Stomach (tissue), 9 donors: Measurements from ENCODE around the gene PLEKHA6. TPM values are rescaled to one million over a fixed set of nuclear protein-coding genes. Genes with fewer than 3 reads are reported as not detected.

Experiments
- DNase-seq, 2 donors: peaks; one replicate each; pipeline versions ENCODE4 v3.0.0 to v3.0.0-alpha.2; 2013 to 2019
- H3K27ac ChIP-seq, 5 donors: fragments of 200-600 bp in 4 of 5; sonication (generic) in 4 of 5; one replicate each; pipeline ENCODE4 v1.5.1; 2013 to 2019; ENCODE audit warnings: mild to moderate bottlenecking in 1 of 5, moderate library complexity in 1 of 5
- H3K27me3 ChIP-seq, 3 donors: fragments of 200-600 bp; sonication (generic); one replicate each; pipeline ENCODE4 v1.5.1; 2017 to 2019; ENCODE audit warnings: mixed run types in 1 of 3
- H3K36me3 ChIP-seq, 4 donors: fragments of 200-600 bp; sonication (generic); 1 replicate in 3 of 4; 2 replicates in 1 of 4; pipeline ENCODE4 v1.5.1; 2016 to 2019
- H3K4me1 ChIP-seq, 4 donors: fragments of 200-600 bp; sonication (generic); one replicate each; pipeline ENCODE4 v1.5.1; 2016 to 2019
- H3K4me3 ChIP-seq, 4 donors: fragments of 200-600 bp; sonication (generic) in 3 of 4; one replicate each; pipeline ENCODE4 v1.5.1; 2016 to 2019; ENCODE audit warnings: mild to moderate bottlenecking in 1 of 4
- H3K9me3 ChIP-seq, 4 donors: fragments of 200-600 bp; sonication (generic); one replicate each; pipeline ENCODE4 v1.5.1; 2016 to 2019
- CTCF ChIP-seq, 7 experiments: fragments of 450-650 bp in 4 of 7; fragments of 200-600 bp in 3 of 7; sonication (generic) in 3 of 7; IDR thresholded peaks; one replicate each; pipeline ENCODE4 v1.5.1; 2016 to 2019; ENCODE audit warnings: antibody characterized with exemption in 7 of 7, control low read depth in 2 of 7, mild to moderate bottlenecking in 1 of 7
- EP300 ChIP-seq: sonication (generic); formaldehyde crosslinking; IDR thresholded peaks from one replicate; pipeline ENCODE4 v1.6.1; 2017; ENCODE audit warnings: antibody characterized with exemption
- POLR2A ChIP-seq, 4 donors: fragments of 450-650 bp; IDR thresholded peaks; one replicate each; pipeline ENCODE4 v1.6.1; 2016; ENCODE audit warnings: antibody characterized with exemption in 4 of 4, control low read depth in 2 of 4, mild to moderate bottlenecking in 1 of 4, moderate library complexity in 1 of 4
- POLR2AphosphoS5 ChIP-seq, 3 donors: sonication (generic); formaldehyde crosslinking; IDR thresholded peaks; one replicate each; pipeline ENCODE4 v1.6.1; 2016; ENCODE audit warnings: antibody characterized with exemption in 3 of 3
- WGBS, 5 donors: extraction: QIAGEN DNeasy Blood & Tissue Kit in 3 of 5; methylation state at CpG; one replicate each; pipeline versions ENCODE4 v1.1.5 to v1.1.7; 2013 to 2018; 5-methylcytosine and 5-hydroxymethylcytosine counted together
- intact Hi-C: fragments of 100-400 bp; cut with DNase I; formaldehyde crosslinking; loops from one replicate; pipeline ENCODE4 v1.15.1; 2023; ENCODE audit warnings: low total_unique reads
- polyA plus RNA-seq, 3 donors: library from polyadenylated mRNA; stranded (reverse); fragments of 200-250 nt; gene quantifications; one replicate each; pipeline ENCODE4 v1.2.3, GENCODE V29; 2013
- total RNA-seq, 5 donors: library from RNA; depleted of rRNA; stranded (reverse); fragments of >200 nt; gene quantifications; one replicate each; pipeline versions ENCODE4 v1.1.0 to v1.2.3, GENCODE V29; 2014 to 2016
- donor health status: healthy with polysubstance abuse.
- donor health status: Bipolar disorder and iron deficiency.
- donor health status: healthy.

PLEKHA6 gene
- total and polyA plus RNA-seq, 8 donors: 6.4 to 97.9 (median 34.8) TPM

GRCh38 chr1:204261266-204261665 is 98.5 kb downstream of the PLEKHA6 start:
- Histone ChIP-seq H3K4me3 (no peak overlapping the region), H3K4me1 (peaks cover 57 to 79% (median 72%) of the 10 kb centered on the region in 4 donors), H3K36me3 (peaks cover 24 to 86% (median 64%) of the 10 kb centered on the region in 4 donors), H3K27me3 (no peaks in the 10 kb centered on the region), H3K9me3 (no peaks in the 10 kb centered on the region), H3K27ac (peak overlapping the region; percentile 14 to 68 (median 54))
- WGBS, 5 donors: 49 to 79% (median 67%) methylated on average over 10 to 12 of the region's 12 CpGs
- TF ChIP-seq POLR2AphosphoS5 (IDR thresholded peaks at IDR 0.05): no peak
- DNase-seq: no peak
- intact Hi-C loops: no loop called here

- H3K4me3 ChIP-seq: no peak overlapping the region
- intact Hi-C loops: no loop called here
- H3K9me3 ChIP-seq: no peaks in the 10 kb centered on the region
- H3K27me3 ChIP-seq: no peaks in the 10 kb centered on the region
- peak overlapping the region; percentile 14 to 68 (median 54) for H3K27ac ChIP-seq
- peak in 1 of 2 donors; percentile 91 for DNase-seq
- 47 to 72% (median 61%) methylated on average over 14 of the region's 14 CpGs for WGBS, 5 donors
- peak in 1 of 3 donors; percentile 68 for TF ChIP-seq POLR2AphosphoS5 (IDR thresholded peaks at IDR 0.05)
- no peak for TF ChIP-seq EP300
- peaks cover 23 to 91% (median 67%) of the 10 kb centered on the region in 4 donors for H3K36me3 ChIP-seq
- H3K4me1 ChIP-seq: peaks cover 51 to 73% (median 67%) of the 10 kb centered on the region in 4 donors
Observed at GRCh38 chr1:204260601-204261197, 99.0 kb downstream of the PLEKHA6 start.

- no peak for DNase-seq
- no peak for TF ChIP-seq POLR2AphosphoS5 (IDR thresholded peaks at IDR 0.05)
- no peak for TF ChIP-seq EP300
- no peak for TF ChIP-seq CTCF (IDR thresholded peaks at IDR 0.05)
- no peak for TF ChIP-seq POLR2A (IDR thresholded peaks at IDR 0.05)
- H3K4me1 ChIP-seq: peaks cover 44 to 69% (median 59%) of the 10 kb centered on the region in 4 donors
- peaks cover 21 to 96% (median 71%) of the 10 kb centered on the region in 4 donors for H3K36me3 ChIP-seq
- WGBS, 5 donors: 55 to 76% (median 72%) methylated on average over 5 of the region's 5 CpGs
- H3K9me3 ChIP-seq: no peaks in the 10 kb centered on the region
- H3K27me3 ChIP-seq: no peaks in the 10 kb centered on the region
- H3K4me3 ChIP-seq: no peak overlapping the region
- intact Hi-C loops: loop anchor here (5.0 kb wide), 1 partner anchor 108 kb away; no protein-coding TSS in a partner anchor
- H3K27ac ChIP-seq: peak overlapping the region in 4 of 5 donors; percentile 13 to 68 (median 54)
Observed at GRCh38 chr1:204259782-204260181, 99.9 kb downstream of the PLEKHA6 start.

GRCh38 chr1:204259196-204259595 is 100.5 kb downstream of the PLEKHA6 start:
- peak overlapping the region in 2 of 5 donors; percentile 6 to 54 for H3K27ac ChIP-seq
- DNase-seq: no peak
- H3K4me3 ChIP-seq: no peak overlapping the region
- H3K27me3 ChIP-seq: no peaks in the 10 kb centered on the region
- peaks cover 41 to 69% (median 53%) of the 10 kb centered on the region in 4 donors for H3K4me1 ChIP-seq
- no peaks in the 10 kb centered on the region for H3K9me3 ChIP-seq
- TF ChIP-seq POLR2A (IDR thresholded peaks at IDR 0.05): no peak
- TF ChIP-seq CTCF (IDR thresholded peaks at IDR 0.05): no peak
- TF ChIP-seq POLR2AphosphoS5 (IDR thresholded peaks at IDR 0.05): no peak
- no peak for TF ChIP-seq EP300
- WGBS, 5 donors: 70 to 84% (median 78%) methylated on average over 16 to 18 of the region's 18 CpGs
- intact Hi-C loops: loop anchor here (5.0 kb wide), 1 partner anchor 108 kb away; no protein-coding TSS in a partner anchor
- peaks cover 21 to 94% (median 67%) of the 10 kb centered on the region in 4 donors for H3K36me3 ChIP-seq

- peaks cover 34 to 66% (median 46%) of the 10 kb centered on the region in 4 donors for H3K4me1 ChIP-seq
- peak overlapping the region in 2 of 5 donors; percentile 6 to 22 for H3K27ac ChIP-seq
- intact Hi-C loops: loop anchor here (5.0 kb wide), 1 partner anchor 109 kb away; no protein-coding TSS in a partner anchor
- H3K36me3 ChIP-seq: peaks cover 21 to 88% (median 67%) of the 10 kb centered on the region in 4 donors
- no peaks in the 10 kb centered on the region for H3K9me3 ChIP-seq
- DNase-seq: peak; percentile 67 to 83
- whole genome bisulfite sequencing, 5 donors: 52 to 61% (median 59%) methylated on average over 7 of the region's 7 CpGs
- no peak overlapping the region for H3K4me3 ChIP-seq
- H3K27me3 ChIP-seq: no peaks in the 10 kb centered on the region
- TF ChIP-seq CTCF (IDR thresholded peaks at IDR 0.05) (peak in 5 of 7 experiments; percentile 53 to 73 (median 61)), POLR2A (IDR thresholded peaks at IDR 0.05) (no peak), POLR2AphosphoS5 (IDR thresholded peaks at IDR 0.05) (peak in 1 of 3 donors; percentile 17), EP300 (no peak)
Observed at GRCh38 chr1:204258213-204259115, 101.3 kb downstream of the PLEKHA6 start.
